ENCODE data around the gene SLC22A8. TPM values are rescaled to one million over a fixed set of nuclear protein-coding genes. Genes with fewer than 3 reads are reported as not detected.

Gene SLC22A8
- total RNA-seq, 4 donors from 2014 or later: not detected

DNA sequence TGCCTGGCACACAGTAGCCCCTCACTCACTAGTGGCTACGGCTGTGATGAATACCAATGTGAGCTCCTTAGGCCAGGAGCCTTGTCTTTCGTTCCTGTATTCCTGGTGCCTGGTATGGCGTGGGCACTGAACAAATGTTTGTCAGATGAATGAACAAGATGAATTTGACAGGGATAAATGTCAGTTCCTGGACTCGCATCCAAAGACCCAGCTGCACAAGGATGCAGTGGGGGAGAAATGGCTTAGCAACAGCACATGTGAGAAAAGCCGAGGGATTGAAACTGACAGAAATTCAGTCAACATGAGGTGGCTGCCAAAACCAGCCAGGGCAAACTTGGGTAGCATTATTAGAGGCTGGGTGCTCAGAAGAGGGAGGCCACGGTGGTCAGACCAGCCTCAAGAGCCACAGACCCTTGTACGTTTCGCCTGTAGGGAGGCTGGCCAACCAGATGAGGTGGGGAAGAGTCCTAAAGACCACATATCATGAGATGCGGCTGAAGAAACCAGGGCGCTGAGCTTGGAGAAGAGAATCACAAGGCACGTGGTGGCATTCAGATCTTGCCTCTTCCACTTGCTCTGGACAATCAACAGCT is 7.7 kb upstream of the SLC22A8 start:
- Histone ChIP-seq H3K4me1 (peaks cover 0 to 10% (median 4%) of the 10 kb centered on the region in 4 donors), H3K9me3 (no peaks in the 10 kb centered on the region), H3K27ac (no peak overlapping the region), H3K36me3 (no peaks in the 10 kb centered on the region), H3K4me3 (no peak overlapping the region), H3K27me3 (no peaks in the 10 kb centered on the region)
- TF ChIP-seq POLR2A (IDR thresholded peaks at IDR 0.05): no peak
- TF ChIP-seq, protein P1, sequence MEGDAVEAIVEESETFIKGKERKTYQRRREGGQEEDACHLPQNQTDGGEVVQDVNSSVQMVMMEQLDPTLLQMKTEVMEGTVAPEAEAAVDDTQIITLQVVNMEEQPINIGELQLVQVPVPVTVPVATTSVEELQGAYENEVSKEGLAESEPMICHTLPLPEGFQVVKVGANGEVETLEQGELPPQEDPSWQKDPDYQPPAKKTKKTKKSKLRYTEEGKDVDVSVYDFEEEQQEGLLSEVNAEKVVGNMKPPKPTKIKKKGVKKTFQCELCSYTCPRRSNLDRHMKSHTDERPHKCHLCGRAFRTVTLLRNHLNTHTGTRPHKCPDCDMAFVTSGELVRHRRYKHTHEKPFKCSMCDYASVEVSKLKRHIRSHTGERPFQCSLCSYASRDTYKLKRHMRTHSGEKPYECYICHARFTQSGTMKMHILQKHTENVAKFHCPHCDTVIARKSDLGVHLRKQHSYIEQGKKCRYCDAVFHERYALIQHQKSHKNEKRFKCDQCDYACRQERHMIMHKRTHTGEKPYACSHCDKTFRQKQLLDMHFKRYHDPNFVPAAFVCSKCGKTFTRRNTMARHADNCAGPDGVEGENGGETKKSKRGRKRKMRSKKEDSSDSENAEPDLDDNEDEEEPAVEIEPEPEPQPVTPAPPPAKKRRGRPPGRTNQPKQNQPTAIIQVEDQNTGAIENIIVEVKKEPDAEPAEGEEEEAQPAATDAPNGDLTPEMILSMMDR (IDR thresholded peaks at IDR 0.05): no peak
- TF ChIP-seq EP300 (IDR thresholded peaks at IDR 0.05): no peak
- 85 to 92% methylated on average over 11 of the region's 11 CpGs for WGBS, 2 donors
- no peak for DNase-seq (ENCODE audit: low spot score in 2 of 2)

DNA sequence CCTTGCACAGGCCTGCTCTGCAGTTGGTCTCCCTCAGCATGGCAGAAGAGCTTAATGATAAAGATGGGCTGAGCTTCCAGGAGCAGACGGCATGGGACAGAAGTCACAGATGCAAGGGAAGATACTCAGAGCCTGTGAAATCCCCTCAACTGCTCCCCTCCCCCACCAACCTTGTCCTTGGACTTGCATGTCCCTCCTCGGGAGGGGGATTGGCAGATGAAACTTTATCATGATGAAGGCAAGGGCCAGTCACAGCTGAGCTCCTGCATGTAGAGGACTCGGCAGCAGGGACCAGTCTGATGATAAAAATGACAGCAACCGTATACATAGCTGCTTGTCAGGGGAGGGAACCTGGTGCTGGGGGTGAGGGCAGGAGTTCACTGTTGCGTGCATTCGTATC is 6.8 kb upstream of the SLC22A8 start:
- TF ChIP-seq EP300 (IDR thresholded peaks at IDR 0.05): no peak
- no peak for TF ChIP-seq POLR2A (IDR thresholded peaks at IDR 0.05)
- TF ChIP-seq, protein P1 (IDR thresholded peaks at IDR 0.05): no peak
- Histone ChIP-seq H3K36me3 (no peaks in the 10 kb centered on the region), H3K27me3 (no peaks in the 10 kb centered on the region), H3K4me1 (peaks cover 0 to 10% (median 4%) of the 10 kb centered on the region in 4 donors), H3K9me3 (no peaks in the 10 kb centered on the region), H3K27ac (no peak overlapping the region), H3K4me3 (no peak overlapping the region)
- 81 to 83% methylated on average over 6 of the region's 6 CpGs for WGBS, 2 donors
- no peak for DNase-seq (ENCODE audit: low spot score in 2 of 2)

DNA sequence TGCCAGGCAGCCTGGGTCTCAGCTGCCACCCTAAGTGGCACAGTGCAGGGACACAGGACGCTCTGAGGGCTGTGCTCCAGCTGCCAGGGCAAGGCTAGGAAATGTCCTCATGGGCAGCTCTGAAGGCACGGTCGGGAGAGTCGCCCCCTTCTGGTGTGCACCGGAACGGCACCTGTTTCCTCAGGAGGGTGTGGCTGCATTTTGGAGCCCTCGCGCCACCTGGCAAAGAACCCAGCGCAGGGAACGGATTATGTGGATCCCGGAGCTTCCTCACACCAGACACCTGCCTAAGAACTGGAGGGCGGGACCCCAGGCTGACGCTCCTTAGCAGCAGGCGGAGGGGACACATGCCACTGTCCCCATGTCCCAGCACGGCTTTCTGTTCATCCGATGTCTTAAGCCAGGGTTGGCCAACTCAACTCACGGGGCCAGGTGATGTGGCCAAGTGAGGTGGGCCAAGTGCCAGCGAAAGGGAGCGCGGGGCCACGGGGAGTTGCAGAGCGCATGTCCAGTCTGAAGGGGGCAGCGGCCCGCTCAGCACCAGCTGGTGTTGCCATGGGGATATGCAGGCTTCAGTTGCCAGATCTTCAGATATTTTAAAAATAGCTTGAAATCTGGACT is 5.1 kb upstream of the SLC22A8 start:
- H3K36me3 ChIP-seq: no peaks in the 10 kb centered on the region
- DNase-seq (ENCODE audit: low spot score in 2 of 2): no peak
- H3K4me3 ChIP-seq: no peak overlapping the region
- TF ChIP-seq EP300 (IDR thresholded peaks at IDR 0.05): no peak
- TF ChIP-seq, protein P1 (IDR thresholded peaks at IDR 0.05): no peak
- 38 to 47% methylated on average over 15 to 18 of the region's 24 CpGs for WGBS, 2 donors
- no peak overlapping the region for H3K27ac ChIP-seq
- no peaks in the 10 kb centered on the region for H3K9me3 ChIP-seq
- H3K27me3 ChIP-seq: peaks cover 0 to 2% of the 10 kb centered on the region in 2 donors
- peaks cover 0 to 10% (median 4%) of the 10 kb centered on the region in 4 donors for H3K4me1 ChIP-seq

DNA sequence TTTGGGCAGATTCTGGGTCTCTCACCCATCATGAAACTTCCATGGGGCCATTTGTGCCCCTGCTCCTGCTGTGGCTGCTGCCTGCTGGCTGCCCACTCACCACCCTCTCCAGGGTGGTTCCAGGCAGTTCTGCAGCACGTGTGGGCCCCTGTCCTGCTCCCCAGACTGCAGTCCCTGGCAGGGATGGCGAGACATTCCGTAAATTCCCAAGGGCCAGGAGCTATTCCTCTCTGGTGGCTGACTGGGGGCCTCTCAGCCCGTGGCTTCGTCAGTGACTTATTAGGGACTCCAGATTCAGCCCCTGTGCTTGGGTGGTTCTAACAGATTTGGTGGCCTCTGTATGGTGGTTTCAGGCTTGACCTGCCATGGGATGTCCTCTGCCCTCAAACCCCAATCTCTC is 3.9 kb upstream of the SLC22A8 start:
- Histone ChIP-seq H3K27ac (no peak overlapping the region), H3K4me1 (peaks cover 0 to 10% (median 4%) of the 10 kb centered on the region in 4 donors), H3K9me3 (no peaks in the 10 kb centered on the region), H3K4me3 (no peak overlapping the region), H3K36me3 (no peaks in the 10 kb centered on the region), H3K27me3 (peaks cover 0 to 6% of the 10 kb centered on the region in 2 donors)
- no peak for DNase-seq (ENCODE audit: low spot score in 2 of 2)
- 75 to 76% methylated on average over 5 of the region's 5 CpGs for WGBS, 2 donors
- TF ChIP-seq EP300 (IDR thresholded peaks at IDR 0.05): no peak
- no peak for TF ChIP-seq POLR2A (IDR thresholded peaks at IDR 0.05)
- TF ChIP-seq, protein P1 (IDR thresholded peaks at IDR 0.05): no peak

DNA sequence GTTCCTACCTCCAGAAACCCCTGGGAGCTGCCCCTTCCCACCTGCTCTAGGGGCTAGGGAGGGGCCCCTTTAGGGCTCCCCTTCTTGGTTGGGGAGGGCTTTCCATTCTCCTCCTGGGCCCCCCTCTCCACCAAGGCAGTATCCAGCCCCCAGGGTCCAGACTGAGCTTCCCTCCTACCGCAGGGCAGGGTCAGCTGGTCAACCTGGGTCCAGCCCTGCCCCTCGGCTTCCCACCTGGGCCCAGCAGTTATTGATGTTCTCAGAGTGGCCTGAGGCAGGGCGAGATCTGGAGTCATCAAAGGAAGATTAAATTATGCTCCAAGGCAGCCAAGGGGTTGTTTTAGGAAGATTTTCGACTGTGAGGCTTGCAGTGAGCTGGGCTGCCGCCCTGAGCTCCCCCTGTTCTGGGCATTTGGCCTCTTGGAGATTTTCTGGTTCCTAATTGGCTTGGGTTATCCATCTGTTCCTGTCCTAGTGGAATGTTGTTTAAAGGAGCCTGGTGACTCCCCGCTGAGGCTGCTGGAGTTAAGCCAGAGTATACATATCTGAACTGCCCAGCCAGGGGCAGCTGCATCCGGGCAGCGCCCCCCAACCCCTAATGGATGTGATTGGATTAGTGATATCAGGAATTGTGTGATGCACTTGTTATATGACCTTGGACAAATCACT is 1.8 kb upstream of the SLC22A8 start:
- H3K27ac ChIP-seq: no peak overlapping the region
- H3K27me3 ChIP-seq: peaks cover 0 to 6% of the 10 kb centered on the region in 2 donors
- no peak overlapping the region for H3K4me3 ChIP-seq
- whole genome bisulfite sequencing, 2 donors: 43% methylated on average over 8 of the region's 8 CpGs
- H3K36me3 ChIP-seq: no peaks in the 10 kb centered on the region
- H3K9me3 ChIP-seq: no peaks in the 10 kb centered on the region
- H3K4me1 ChIP-seq: no peaks in the 10 kb centered on the region
- DNase-seq (ENCODE audit: low spot score in 2 of 2): no peak
- TF ChIP-seq, protein P1 (IDR thresholded peaks at IDR 0.05): no peak

Measured in tibial nerve (tissue), 4 donors.